GM19463 (cell line): ENCODE measurements around the gene RPL28.

Experiments
- ATAC-seq: cut with Tn5 transposase; IDR thresholded peaks from one replicate; pipeline ENCODE4 v1.9.1; 2021; ENCODE audit warnings: mild to moderate bottlenecking, moderate library complexity; ENCODE audit not compliant: unreplicated experiment

RPL28 gene

GRCh38 chr19:55353356-55353802 lies 32.4 kb upstream of the RPL28 start:
- no peak for ATAC-seq

- ATAC-seq = no peak
Measured at GRCh38 chr19:55353803-55354697, 31.7 kb upstream of the RPL28 start.

DNA sequence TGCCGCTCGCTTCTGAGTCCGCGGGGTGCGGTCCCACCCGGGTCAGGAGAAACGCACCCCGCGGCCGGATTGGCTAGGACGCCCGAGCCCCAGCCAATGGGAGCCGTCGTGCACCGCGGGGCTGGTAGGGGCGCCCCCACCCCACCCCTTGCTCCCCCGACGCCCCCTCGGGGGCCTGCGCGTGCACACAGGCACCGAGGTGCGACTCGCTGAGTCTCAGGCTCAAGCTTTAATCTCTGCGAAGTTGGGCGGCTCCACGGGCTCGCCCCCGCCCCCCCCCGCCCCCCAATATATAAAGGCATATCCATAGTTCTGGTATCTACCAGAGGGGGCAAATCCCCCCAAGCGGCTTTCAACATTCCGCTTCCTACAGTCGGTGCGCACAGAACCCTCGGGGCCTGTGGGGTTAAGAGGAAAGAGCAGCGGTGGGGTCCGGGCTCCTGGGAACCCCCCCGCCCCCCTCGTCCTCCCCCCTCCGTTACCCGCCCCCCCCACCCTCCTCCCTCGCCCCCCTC lies 31.0 kb upstream of the RPL28 start, which contains the start of gene COX6B2:
COX6B2 (minus strand) TSS at position 22 of the 515 bp plus-strand sequence. CDS start 198 bp downstream, outside the sequence.
- no peak for ATAC-seq

DNA sequence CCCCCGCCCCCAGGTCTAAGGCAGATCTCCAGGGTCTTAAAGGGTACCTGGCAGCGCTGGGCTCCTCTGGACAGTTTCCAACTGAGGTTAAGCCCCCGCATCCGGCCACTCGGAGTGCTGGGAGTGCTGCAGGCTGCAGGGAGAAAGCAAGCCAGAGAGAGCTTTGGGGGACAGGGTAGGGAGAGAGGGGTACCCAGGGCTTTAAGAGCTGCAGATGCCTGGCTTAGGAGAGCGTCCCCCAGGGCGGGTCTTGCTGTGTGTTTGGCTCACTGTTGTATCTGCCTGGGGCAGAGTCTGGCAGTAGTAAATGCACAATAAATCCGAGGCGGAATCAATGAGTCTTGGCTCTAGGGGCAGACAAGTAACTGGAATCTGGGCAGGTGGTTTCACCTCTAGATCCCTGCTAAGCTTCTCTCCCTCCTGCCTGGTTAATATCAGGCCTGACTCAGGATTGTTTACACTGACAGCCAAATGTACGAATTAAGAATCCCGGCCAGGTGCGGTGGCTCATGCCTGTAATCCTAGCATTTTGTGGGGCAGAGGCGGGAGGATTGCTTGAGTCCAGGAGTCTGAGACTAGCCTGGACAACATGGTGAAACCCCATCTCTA lies 30.4 kb upstream of the RPL28 start:
- no peak for ATAC-seq

DNA sequence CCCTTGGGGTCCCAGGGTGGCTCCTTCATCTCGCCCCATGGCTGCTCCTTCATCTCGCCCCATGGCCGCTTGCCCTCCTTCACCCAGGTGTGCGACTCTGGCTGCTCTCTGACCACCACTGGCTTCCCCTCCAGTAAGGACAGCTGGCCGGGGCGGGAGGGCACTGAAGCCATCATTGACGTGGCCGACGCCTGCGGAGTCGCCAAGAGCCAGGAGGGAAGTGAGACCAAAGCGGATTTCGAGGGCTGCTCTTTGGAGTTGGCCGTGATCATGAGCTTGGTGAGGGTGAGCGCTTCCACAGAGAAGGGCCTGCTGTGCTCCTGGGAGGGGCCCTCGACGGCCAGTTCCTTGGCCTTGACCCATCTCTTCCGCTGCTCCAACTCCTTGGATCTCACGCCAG lies 27.2 kb upstream of the RPL28 start:
- ATAC-seq = no peak

DNA sequence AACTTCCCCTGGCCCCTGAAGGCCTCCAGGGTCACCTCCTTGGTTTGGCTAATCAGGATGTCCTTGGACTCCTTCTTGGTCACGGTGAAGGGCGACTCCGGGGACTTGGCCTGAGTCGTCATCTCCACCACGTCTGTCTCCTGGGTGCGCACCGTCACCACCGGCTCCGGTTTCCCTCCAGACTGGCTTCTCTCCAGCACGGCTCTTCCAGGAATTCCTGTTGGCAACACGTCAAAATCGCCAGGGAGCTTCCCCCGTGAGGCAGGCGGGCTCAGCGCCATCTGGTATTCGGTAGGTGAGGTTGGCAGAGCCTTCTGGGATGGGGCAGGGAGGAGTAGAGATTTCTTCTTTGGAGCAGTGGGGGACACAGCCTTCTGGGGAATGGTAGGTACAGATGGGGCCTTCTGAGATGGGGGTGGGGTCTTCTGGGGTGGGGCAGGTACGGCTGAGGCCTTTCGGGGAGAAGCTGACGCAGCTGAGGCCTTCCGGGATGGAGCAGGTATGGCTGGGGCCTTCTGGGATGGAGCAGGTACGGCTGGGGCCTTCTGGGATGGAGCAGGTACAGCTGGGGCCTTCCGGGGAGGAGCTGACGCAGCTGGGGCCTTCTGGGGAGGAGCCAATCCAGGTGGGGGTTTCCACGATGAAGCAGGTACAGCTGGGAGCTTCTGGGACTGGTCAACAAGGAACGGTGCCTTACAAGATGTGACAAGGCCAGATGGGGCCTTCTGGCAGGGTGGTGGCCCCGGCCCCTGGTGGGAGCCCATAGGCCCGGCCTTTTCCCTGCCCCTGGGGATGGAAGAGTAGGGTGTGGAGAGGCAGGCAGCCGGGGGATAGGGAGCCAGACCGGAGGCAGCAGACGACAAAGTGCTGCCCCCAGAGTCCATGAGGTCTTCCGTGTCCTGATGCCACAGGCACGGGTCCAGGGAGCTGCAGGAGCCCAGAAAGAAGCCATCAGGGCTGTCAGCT lies 26.5 kb upstream of the RPL28 start:
- ATAC-seq = no peak

DNA sequence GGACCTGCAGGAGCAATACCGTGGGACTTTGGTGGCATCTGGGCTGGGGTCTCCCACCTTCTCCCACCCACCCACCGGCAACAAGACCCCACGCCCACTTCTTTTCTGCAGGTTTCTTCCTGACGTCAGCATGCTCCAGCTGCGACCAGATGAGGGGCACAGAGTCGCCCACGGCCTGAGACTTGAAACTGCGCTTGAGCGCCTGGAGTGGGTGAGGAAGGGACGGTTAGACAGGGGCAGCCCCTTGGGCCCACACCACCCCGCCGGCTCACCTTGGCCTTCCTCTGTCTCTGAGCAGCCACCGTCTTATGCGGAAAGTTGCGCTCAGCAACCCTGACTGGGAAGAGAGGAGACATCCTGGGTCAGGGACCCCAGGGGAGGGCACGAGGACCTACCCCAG lies 24.8 kb upstream of the RPL28 start:
- ATAC-seq = no peak

GRCh38 chr19:55362174-55362989 lies 23.4 kb upstream of the RPL28 start:
- no peak for ATAC-seq

DNA sequence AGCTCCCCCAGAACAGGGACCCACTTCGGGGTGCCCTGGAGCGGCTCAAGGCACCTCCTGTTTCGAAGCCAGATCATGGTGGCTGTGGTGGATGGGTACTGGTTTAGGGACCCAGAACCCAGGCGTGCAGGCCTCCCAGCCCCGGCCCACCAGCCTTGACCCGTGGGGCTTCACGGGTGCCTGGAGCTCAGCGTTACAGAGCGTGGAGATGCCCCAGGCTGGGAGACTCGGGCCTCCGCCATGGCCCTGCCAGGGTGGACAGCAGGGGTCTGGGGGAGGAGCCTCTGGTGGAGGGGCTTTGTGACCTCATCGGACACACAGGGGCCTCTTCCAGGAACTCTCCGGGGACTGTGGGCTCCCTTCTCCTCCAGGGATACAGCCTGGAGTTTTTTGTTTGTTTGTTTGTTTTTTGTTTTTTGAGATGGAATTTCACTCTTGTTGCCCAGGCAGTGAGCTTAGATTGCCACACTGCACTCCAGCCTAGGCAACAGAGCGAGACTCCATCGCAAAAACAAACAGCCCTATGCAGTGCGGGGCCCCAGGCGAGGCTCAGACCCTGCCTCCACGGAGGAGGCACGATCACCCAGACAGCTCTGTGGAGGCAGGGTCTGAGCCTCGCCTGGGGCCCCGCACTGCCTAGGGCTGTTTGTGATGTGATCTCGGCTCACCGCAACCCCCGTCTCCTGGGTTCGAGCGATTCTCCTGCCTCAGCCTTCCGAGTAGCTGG lies 22.6 kb upstream of the RPL28 start, which contains the start of gene GARIN5B:
GARIN5B (minus strand) TSS at position 271 of the 727 bp plus-strand sequence; CDS start at position 77, 194 bp downstream.
- ATAC-seq = no peak

- no peak for ATAC-seq
Measured at GRCh38 chr19:55365245-55365644, 20.5 kb upstream of the RPL28 start.

GRCh38 chr19:55365964-55366363 lies 19.8 kb upstream of the RPL28 start:
- no peak for ATAC-seq

DNA sequence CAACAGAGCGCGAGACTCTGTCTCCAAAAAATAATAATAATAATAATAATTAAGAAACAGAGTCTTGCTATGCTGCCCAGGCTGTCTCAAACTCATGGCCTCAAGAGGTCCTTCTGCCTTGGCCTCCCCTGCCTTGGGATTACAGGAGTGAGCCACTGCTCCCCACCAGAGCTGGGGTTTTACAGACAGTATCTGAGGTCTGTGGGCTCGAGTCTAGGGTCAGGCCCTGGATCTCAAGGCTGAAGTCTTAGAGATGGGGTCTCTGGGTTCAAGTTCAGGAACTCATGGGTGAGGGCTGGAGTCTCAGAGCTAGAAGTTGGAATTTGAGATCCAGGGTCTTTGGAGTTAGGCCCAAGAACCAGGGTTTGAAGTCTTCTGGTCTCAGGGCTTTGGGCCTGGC lies 18.9 kb upstream of the RPL28 start:
- no peak for ATAC-seq

DNA sequence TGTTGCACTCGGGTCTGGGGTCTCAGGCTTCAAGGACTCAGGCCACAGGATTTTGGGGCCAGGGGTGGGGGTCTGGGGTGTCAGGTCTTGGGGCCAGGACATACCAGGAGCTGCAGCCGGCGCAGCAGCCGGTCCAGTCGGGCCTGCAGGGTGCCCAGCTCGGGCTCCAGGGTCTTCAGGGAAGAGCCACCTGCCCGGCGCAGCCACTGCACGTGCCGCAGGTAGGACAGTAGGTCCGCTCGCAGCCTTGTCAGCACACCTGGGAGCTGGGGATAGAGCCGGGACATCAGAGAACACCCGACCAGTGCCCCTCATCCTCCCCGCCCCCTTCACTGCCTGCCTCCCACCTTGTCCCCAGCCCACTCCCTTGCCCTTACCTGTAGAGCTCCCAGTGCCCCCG lies 17.6 kb upstream of the RPL28 start:
- no peak for ATAC-seq

DNA sequence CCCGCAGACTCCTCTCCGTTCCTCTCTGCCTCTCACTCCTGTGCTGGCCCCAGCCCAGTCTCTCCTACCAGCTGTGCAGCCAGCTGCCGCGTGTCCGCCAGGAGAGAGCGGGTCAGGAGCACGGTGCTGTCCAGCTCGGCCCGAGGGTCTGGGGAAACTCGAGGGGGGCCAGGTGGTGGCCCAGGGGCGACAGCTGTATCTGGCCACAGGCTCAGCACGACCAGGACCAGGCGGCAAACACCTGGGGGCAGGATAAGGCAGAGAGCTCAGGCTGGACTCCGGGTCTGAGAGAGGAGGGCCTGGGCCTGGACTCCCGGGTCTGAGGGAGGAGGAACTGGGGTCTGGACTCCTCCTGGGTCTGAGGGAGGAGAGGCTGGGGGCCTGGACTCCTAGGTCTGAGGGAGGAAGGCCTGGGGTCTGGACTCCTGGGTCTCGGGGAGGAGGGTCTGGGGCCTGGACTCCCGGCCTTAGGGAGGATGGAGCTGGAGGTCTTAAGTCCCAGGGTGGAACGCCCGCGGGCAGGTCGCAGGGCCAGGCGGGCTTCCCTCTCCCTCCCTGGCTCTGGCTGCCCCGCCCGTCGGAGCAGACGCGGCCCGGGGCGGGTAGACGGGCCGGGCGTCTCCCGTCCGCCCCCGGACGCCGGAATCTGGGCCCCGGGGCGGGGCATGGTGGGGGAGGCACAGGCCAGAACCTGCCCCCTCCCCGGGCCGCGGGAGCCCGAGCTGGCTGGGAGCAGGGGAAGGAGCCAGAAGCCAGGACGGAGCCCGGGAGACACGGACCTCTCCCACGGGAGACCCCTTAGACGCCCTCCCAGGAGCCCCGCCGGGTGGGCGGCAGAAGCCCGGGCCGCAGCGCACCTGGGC lies 16.8 kb upstream of the RPL28 start:
- ATAC-seq = no peak

DNA sequence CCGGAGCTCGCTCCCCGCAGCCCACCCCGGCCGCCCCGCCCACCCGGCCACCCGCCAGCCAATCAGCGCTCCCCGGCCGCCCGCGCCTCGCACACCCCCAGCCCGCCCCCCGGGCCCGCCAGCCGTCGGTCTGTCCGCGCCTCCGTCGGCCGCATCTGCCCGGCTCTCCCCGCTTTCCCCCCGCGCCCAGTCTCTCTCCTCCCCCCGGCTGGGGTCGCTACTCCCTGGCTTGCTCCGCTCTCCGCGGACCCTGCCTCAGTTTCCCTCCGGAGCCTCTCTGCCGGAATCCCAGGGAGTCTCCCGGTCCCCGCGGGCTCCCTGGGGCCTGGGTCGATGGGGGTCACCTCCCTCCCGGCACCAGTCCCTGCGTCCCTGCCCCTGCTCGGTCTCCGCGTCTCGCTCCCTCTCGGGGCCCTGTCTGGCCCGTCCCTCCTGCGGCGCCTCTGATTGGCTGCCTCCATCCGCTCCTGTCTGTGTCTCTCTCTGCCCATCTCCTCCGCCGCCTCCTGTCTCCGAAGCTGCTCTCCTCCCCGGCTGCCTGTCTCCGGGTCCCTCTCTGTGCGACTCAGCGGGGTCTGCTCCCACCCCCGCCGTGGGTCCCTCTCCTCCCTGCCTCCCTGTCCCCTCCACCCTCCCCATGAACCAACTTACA lies 16.0 kb upstream of the RPL28 start:
- ATAC-seq = no peak

DNA sequence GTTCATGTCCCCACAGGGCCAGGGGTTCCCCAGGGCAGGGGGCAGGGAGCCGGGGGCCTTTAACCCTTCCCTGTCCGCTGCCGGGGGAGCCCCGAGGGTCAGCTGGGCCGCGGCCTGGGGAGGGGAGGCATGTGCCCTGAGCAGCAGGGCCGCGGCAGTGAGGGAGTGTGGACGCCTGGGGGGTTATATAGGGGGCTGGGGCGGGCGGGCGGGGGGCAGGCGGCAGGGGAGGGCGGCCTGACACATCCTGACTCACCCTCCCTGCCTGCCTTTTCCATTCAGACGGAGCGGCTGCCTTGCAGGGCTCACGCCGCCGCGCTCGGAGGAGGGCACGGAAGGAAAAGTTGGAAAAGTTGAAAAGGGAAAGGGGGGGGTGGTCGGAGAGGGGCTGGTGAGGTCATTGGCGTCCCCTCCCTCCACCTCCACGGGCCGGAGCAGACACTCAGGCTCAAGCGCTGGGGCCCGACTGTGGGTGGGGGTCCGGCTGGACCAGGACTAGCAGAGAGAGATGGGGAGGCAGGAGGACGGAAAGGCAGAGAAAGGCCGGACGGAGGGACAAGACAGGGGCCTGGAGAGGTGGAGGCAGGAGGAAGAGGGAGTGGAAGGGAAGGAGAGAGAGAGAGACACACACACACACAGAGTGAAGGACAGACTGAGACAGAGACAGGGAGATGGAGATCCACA lies 15.3 kb upstream of the RPL28 start, which contains the start of gene IL11:
IL11 (minus strand) TSS at position 159 of the 684 bp plus-strand sequence; CDS start at position 6, 153 bp downstream.
- no peak for ATAC-seq
